Activated CD4-positive, alpha-beta memory T cell treated with anti-CD3 and anti-CD28 coated beads for 36 hours (primary cell): ENCODE data around the gene EFNB2. TPM values are rescaled to one million over a fixed set of nuclear protein-coding genes. Genes with fewer than 3 reads are reported as not detected.

Experiments
- CTCF ChIA-PET: fragments of 350-600 bp; sonication (Branson Sonifier 250); formaldehyde crosslinking; loops from one replicate; lab custom pipeline; 2021; ENCODE audit warnings: antibody characterized with exemption, inconsistent platforms; lab: Charles Lee
- POLR2A ChIA-PET: fragments of 350-600 bp; sonication (Branson Sonifier 250); formaldehyde crosslinking; loops from one replicate; lab custom pipeline; 2021; ENCODE audit warnings: antibody characterized with exemption; lab: Charles Lee
- DNase-seq: peaks from one replicate; pipeline ENCODE4 v3.0.0-alpha.2; 2020
- H3K27ac Mint-ChIP-seq: one replicate; pipeline ENCODE4 v1.8.0; 2021; ENCODE audit warnings: mixed read lengths
- H3K27me3 Mint-ChIP-seq: one replicate; pipeline ENCODE4 v1.8.0; 2021; ENCODE audit warnings: mixed read lengths
- H3K36me3 Mint-ChIP-seq: one replicate; pipeline ENCODE4 v1.8.0; 2021; ENCODE audit warnings: mixed read lengths
- H3K4me1 Mint-ChIP-seq: one replicate; pipeline ENCODE4 v1.8.0; 2021; ENCODE audit warnings: low read depth, mixed read lengths
- H3K4me3 Mint-ChIP-seq: one replicate; pipeline ENCODE4 v1.8.0; 2021; ENCODE audit warnings: mild to moderate bottlenecking, mixed read lengths
- H3K9me3 Mint-ChIP-seq: one replicate; pipeline ENCODE4 v1.8.0; 2021; ENCODE audit warnings: mixed read lengths
- intact Hi-C: fragments of 100-400 bp; cut with micrococcal nuclease; formaldehyde crosslinking; loops from one replicate; pipeline ENCODE4 v1.15.1; 2023
- total RNA-seq, 2 experiments: library from RNA; stranded (reverse); gene quantifications; one replicate each; pipeline ENCODE4 v1.2.3, GENCODE V29; 2021

The EFNB2 gene
- total RNA-seq, 2 experiments from 2014 or later = 0.07 TPM; not detected in 1

DNA sequence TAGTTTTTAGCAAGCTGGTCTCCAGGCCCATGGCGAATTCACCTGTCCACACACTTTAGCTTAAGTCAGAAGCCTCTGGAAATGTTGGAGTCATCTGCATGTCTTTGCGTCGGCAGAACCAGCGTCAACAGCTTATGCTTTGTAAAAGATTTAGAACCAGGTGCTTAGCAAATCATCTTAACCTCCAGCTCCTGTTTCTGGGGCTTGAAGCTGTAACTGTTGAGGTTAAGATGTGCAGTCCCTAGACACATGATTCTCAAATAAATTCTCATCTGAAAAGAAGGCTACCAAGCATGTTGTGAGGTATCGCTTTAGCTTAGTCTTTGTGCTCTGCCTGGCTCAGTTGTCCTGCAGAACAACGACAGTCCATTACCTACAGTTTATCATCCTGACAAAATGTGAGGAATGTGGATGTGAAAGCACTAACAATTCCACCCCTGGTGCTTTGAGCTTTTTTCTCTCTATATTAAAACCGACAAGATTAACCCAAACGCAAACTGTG, 4.4 kb downstream of the EFNB2 start:
- Mint-ChIP-seq H3K27me3 (peaks cover 53% of the 10 kb centered on the region), H3K36me3 (no peaks in the 10 kb centered on the region), H3K9me3 (no peaks in the 10 kb centered on the region), H3K27ac (no peak overlapping the region), H3K4me1 (peaks cover 13% of the 10 kb centered on the region), H3K4me3 (no peak overlapping the region)
- POLR2A ChIA-PET = no interaction called here
- CTCF ChIA-PET = no interaction called here
- intact Hi-C loops = loop anchor here (5.0 to 10.0 kb wide), 3 partner anchors 39 to 1756 kb away; no protein-coding TSS in a partner anchor
- no peak for DNase-seq

DNA sequence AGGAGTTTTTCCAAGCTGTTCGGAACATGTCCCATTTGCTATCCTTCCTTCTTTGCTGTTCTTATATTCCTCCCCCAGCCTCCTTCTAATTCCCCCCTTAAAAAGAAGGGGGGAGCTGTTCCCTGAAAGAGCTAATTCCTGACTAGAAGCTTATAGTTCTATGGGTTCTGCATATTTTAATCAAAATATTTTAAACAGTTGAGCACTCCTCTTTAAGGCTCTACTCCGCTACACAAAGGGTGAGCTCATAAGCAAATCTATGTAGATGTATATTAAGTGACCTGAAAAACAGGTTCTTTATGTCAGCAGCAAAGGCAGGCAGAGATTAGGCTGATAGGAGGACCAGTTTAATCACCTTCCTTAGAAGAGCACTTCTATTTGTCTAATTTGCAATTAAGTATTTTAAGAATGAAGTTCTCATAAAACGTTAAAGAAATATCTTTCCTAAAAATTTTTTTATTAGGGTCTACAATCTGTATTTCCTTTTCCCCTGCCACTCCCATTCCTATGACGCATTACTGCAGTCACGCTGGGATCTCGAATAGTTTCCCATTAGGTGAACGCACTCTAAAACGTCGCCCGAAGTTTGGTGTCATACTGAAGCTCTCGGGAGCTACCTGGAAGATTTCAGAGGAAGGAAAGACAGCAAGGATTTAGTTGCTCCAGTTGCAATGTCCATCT, 5.2 kb downstream of the EFNB2 start:
- Mint-ChIP-seq H3K9me3 (no peaks in the 10 kb centered on the region), H3K4me1 (peaks cover 13% of the 10 kb centered on the region), H3K4me3 (no peak overlapping the region), H3K36me3 (no peaks in the 10 kb centered on the region), H3K27ac (no peak overlapping the region), H3K27me3 (peaks cover 58% of the 10 kb centered on the region)
- POLR2A ChIA-PET = no interaction called here
- intact Hi-C loops = loop anchor here (5.0 to 10.0 kb wide), 3 partner anchors 38 to 1756 kb away; no protein-coding TSS in a partner anchor
- no peak for DNase-seq
- CTCF ChIA-PET = no interaction called here

DNA sequence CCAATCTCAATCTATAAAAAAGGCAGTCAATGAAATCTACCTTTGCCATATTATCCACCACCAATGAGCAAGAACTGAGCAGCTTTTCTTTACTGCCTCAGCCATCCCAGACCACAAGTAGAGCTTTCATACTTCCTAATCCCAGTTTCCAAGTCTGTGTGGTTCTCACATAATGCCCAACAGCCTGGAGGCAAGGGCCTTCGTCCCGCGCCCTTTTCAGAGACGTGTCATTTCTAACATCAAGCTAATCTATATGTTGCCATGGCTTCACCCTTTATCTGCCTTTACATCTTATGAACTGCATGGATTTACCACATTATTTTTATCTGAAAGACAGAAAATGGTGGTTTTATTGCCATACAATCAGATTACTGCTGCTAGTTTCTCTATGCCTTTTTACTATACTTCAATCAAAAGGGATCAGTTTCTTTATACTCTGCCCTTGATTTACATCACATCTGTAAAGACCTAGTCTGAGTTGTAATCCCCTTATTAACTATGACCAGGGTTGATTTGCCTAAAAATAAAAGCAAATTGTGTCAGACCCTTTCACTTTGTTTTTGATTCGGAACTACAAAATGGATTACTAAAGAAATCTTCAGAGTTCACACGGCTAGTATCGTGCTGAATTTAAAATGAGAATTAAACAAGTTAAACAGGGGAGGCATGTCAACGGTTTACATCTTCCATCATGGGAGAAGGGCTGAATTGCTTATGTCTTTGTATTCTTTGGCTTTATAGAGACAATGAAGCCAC, 5.9 kb downstream of the EFNB2 start:
- Mint-ChIP-seq H3K9me3 (no peaks in the 10 kb centered on the region), H3K4me1 (peaks cover 13% of the 10 kb centered on the region), H3K27me3 (peaks cover 58% of the 10 kb centered on the region), H3K36me3 (no peaks in the 10 kb centered on the region), H3K4me3 (no peak overlapping the region), H3K27ac (no peak overlapping the region)
- DNase-seq = no peak
- CTCF ChIA-PET = interaction anchor here (0.6 kb wide), 1 partner anchor 193 kb away, joined by 3 read pairs; no protein-coding TSS in a partner anchor
- intact Hi-C loops = loop anchor here (5.0 to 10.0 kb wide), 3 partner anchors 37 to 1755 kb away; no protein-coding TSS in a partner anchor
- POLR2A ChIA-PET = no interaction called here

DNA sequence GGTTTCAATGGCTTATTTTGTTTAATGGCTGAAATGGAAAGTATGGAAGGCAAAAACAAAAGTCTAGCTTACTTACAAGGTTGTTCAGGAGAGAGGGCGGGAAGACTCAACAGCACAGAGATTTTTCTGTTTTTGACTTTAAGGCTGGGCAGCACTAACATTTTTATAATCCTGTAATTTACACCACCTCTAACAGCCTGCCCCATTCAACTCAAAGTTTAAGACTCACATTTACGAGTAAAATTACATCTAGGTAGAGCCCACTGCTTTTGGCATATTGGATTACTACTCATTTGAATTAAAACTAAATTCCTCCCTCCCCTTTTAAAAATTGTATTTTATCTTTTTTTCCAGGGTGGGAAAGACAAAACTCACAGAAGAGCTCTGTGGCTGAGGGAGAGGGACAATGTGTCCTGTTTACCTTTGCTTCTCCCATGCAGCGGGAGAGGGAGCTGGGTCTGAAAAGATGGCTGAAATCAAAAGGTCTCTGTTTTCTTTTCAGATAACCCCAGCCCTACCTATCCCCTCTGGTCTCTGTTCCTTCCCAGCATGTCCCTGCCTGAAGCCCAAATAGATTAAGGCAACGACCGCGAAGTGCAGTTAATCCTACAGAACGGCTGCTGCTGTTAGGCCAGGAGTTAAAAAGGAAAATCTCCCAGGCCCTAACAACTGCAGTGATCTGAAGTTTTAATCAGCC, 6.6 kb downstream of the EFNB2 start:
- ChIA-PET CTCF (no interaction called here), POLR2A (no interaction called here)
- H3K36me3 Mint-ChIP-seq = no peaks in the 10 kb centered on the region
- H3K9me3 Mint-ChIP-seq = no peaks in the 10 kb centered on the region
- intact Hi-C loops = no loop called here
- H3K27me3 Mint-ChIP-seq = peaks cover 58% of the 10 kb centered on the region
- peaks cover 12% of the 10 kb centered on the region for H3K4me1 Mint-ChIP-seq
- no peak overlapping the region for H3K27ac Mint-ChIP-seq
- H3K4me3 Mint-ChIP-seq = no peak overlapping the region
- DNase-seq = no peak

DNA sequence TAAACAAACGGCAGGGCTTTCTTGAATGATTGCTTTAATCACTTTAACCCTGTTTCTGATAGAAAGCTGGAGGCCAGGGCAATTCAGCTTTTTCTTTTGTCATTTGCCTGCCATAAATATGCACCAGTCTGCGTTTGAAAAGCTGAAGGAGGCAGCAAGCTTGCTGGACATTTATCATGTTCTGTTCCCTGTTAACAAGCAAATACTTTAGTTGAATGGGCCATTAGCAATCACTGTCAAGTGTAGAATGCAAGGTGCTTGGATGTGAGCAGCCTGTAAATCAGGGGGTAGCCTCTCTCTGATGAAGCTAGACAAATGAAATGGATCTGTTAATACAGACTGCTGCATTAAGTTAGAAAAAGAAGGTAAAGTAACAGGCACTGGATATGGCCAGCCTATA, 7.6 kb downstream of the EFNB2 start:
- Mint-ChIP-seq H3K36me3 (no peaks in the 10 kb centered on the region), H3K9me3 (no peaks in the 10 kb centered on the region), H3K4me3 (no peak overlapping the region), H3K27me3 (peaks cover 53% of the 10 kb centered on the region), H3K27ac (no peak overlapping the region), H3K4me1 (peaks cover 4% of the 10 kb centered on the region)
- ChIA-PET POLR2A (no interaction called here), CTCF (interaction anchor here (2.2 kb wide), 1 partner anchor 9 kb away, joined by 10 read pairs; no protein-coding TSS in a partner anchor)
- intact Hi-C loops = no loop called here
- DNase-seq = no peak

DNA sequence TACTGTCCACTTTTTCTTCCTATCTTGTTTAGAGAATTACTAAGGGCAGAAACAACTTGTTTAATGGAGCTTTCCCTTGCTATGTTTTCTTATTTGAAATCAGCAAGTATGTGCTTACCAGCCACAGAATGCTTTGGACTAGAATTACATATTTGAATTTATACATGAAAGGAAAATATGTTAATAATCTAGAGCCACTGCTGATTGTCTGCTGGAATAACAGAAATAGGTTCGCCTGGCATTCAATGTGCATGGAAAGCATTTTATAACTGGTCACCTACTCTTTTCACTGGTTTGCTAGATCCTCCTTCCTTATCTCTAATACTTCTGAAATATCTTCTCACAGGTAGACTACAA, 8.0 kb downstream of the EFNB2 start:
- intact Hi-C loops = no loop called here
- Mint-ChIP-seq H3K9me3 (no peaks in the 10 kb centered on the region), H3K4me3 (no peak overlapping the region), H3K4me1 (no peaks in the 10 kb centered on the region), H3K27me3 (peaks cover 52% of the 10 kb centered on the region), H3K27ac (no peak overlapping the region), H3K36me3 (no peaks in the 10 kb centered on the region)
- ChIA-PET CTCF (interaction anchor here (2.2 kb wide), 1 partner anchor 9 kb away, joined by 10 read pairs; no protein-coding TSS in a partner anchor), POLR2A (no interaction called here)
- DNase-seq = no peak

DNA sequence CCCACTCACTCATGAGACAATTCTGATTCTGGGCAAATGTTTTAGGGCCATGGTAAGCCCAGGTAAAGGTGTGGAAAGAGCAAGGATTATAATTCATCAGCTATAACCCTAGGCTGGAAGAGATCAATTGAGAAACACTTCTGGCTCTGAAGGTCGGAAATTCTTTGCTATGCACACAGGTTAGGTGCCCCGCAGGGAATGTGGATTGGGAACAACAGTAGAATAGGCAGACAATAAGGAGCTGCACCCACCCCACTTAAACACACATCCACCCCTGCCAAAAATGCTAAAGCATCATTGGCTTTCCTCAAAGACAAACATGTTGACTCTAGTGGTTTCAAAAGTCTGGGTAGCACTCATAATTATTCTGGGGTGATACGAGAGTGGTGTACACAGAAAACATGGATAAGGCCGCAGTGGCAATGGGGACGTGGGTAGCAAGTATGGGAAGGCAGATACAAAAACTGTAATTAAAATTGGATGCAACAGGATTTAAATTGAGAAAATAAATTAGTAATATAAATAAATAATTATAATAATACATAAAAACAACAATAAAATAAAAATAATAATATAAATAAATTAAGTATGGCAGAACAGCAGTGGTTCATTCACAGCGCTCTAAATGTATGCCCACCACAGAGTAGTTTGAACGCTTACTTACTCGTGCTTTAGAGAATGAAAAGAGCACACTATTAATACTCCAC, 8.6 kb downstream of the EFNB2 start:
- CTCF ChIA-PET = interaction anchor here (2.2 kb wide), 1 partner anchor 10 kb away, joined by 10 read pairs; no protein-coding TSS in a partner anchor
- DNase-seq = no peak
- Mint-ChIP-seq H3K9me3 (no peaks in the 10 kb centered on the region), H3K27me3 (peaks cover 48% of the 10 kb centered on the region), H3K36me3 (no peaks in the 10 kb centered on the region), H3K4me1 (no peaks in the 10 kb centered on the region), H3K27ac (no peak overlapping the region), H3K4me3 (no peak overlapping the region)
- intact Hi-C loops = no loop called here
- POLR2A ChIA-PET = no interaction called here

DNA sequence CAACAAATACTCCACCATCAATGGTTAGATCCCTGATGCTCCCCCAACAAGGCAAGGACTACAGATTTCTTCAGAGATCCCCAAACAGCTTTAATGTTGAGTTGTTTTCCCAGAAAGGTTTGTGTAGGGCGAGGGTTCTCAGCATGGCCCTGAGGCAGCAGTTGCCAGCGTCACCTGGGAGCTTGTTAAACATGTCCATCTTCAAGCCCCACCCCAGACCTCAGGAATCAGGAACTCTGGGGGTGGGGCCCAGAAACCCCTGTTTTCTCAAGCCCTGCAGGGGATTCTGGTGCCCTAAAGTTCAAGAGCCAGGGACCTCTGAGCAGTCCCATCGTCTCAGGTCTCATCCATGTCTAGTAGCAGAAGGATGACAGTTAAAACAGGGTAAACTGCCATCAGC, 9.6 kb downstream of the EFNB2 start:
- H3K4me3 Mint-ChIP-seq = no peak overlapping the region
- intact Hi-C loops = no loop called here
- H3K4me1 Mint-ChIP-seq = no peaks in the 10 kb centered on the region
- H3K36me3 Mint-ChIP-seq = no peaks in the 10 kb centered on the region
- POLR2A ChIA-PET = no interaction called here
- H3K9me3 Mint-ChIP-seq = no peaks in the 10 kb centered on the region
- CTCF ChIA-PET = interaction anchor here (2.2 kb wide), 1 partner anchor 11 kb away, joined by 10 read pairs; no protein-coding TSS in a partner anchor
- DNase-seq = no peak
- H3K27me3 Mint-ChIP-seq = peaks cover 45% of the 10 kb centered on the region
- H3K27ac Mint-ChIP-seq = no peak overlapping the region

DNA sequence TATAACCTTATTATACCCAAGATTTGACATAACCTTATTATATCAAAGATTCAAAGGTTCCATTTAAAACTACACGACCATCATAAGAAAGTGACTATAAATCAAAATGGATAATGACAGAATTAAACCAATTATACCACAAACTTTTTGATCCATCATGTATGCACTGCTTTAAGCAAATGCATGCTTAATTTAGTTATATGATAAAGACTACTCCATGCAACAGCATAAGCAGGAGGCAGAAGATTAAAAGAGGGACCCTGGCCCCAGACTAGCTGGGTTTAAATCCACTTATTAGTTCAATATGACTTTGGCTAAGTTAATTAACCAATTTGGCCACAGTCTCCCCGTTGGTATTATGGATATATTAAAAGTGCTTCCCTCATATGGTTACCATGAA, 11.4 kb downstream of the EFNB2 start:
- ChIA-PET POLR2A (no interaction called here), CTCF (no interaction called here)
- Mint-ChIP-seq H3K27ac (no peak overlapping the region), H3K4me1 (no peaks in the 10 kb centered on the region), H3K4me3 (no peak overlapping the region), H3K36me3 (no peaks in the 10 kb centered on the region), H3K9me3 (no peaks in the 10 kb centered on the region), H3K27me3 (peaks cover 36% of the 10 kb centered on the region)
- no peak for DNase-seq
- intact Hi-C loops = no loop called here

DNA sequence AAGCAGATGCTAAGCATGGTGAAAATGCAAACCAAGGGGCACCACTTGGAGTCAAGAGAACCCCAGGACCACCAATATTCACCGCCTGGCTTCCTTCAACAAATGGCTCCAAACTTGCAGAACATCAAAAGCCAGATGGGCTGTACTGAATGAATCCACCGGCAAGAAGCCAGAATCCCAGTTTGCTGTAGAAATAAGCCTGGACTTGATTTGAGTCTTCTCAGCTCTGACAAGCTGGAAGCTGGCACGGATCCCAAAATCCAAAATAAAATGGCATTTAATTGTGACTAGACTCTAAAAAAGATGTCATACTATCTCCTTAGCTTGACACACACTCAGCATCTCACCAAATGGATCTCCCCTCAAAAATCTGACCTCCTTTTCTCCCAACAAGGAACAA, 11.9 kb downstream of the EFNB2 start:
- no peak for DNase-seq
- H3K36me3 Mint-ChIP-seq = no peaks in the 10 kb centered on the region
- no peaks in the 10 kb centered on the region for H3K9me3 Mint-ChIP-seq
- peaks cover 35% of the 10 kb centered on the region for H3K27me3 Mint-ChIP-seq
- no peaks in the 10 kb centered on the region for H3K4me1 Mint-ChIP-seq
- H3K27ac Mint-ChIP-seq = no peak overlapping the region
- H3K4me3 Mint-ChIP-seq = no peak overlapping the region
- ChIA-PET CTCF (no interaction called here), POLR2A (no interaction called here)
- intact Hi-C loops = no loop called here

DNA sequence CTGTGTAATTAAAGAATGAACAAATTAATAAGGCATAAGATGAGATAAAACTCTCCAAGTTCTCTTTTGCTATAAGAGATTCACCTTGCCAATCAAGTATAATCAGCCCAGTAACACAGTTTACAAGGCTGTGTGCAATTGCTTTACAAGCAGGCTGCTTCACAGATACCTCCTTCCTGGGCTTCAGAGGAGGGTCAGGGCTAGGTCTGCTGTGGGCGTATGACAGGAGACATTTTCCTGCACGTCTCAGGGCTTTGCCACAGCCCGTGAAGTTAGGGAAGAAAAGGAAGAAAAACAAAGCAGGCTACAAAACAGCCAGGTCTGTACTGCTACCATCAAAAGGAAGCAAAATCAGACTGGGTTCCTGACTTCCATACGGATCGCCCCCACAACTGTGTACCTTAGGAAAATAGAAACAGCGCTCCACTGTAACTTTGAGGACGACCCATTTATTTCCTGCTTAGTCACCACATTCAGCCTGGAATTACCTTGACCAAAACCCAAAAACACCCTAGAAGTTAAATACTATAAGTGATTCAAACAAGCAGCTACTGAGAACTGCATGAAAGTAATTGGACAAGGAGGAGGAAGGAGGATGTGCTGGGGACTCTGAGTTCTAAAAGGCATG, 12.4 kb downstream of the EFNB2 start:
- ChIA-PET POLR2A (no interaction called here), CTCF (no interaction called here)
- Mint-ChIP-seq H3K4me3 (no peak overlapping the region), H3K4me1 (no peaks in the 10 kb centered on the region), H3K9me3 (no peaks in the 10 kb centered on the region), H3K36me3 (no peaks in the 10 kb centered on the region), H3K27me3 (peaks cover 32% of the 10 kb centered on the region), H3K27ac (no peak overlapping the region)
- no peak for DNase-seq
- intact Hi-C loops = no loop called here
